AG04450 (cell line): ENCODE measurements around the gene FGF16. TPM values are rescaled to one million over a fixed set of nuclear protein-coding genes. Genes with fewer than 3 reads are reported as not detected.

ENCODE experiments used
- CTCF ChIA-PET: fragments of 300-600, 350-600 bp; formaldehyde crosslinking; extraction: SDS; loops from one replicate; lab custom pipeline; 2022; ENCODE audit warnings: antibody characterized with exemption, inconsistent platforms; lab: Charles Lee
- POLR2A ChIA-PET: fragments of 350-600 bp; formaldehyde crosslinking; extraction: SDS; loops from one replicate; lab custom pipeline; 2021; ENCODE audit warnings: antibody characterized with exemption, inconsistent platforms; lab: Yijun Ruan, JAX
- DNase-seq: peaks from one replicate; pipeline ENCODE4 v3.0.0-alpha.2; 2011; ENCODE audit warnings: low read depth, low spot score
- H3K27ac ChIP-seq: one replicate; pipeline ENCODE4 v1.5.1; 2012; ENCODE audit warnings: low read depth, low read length, control low read depth
- H3K27me3 ChIP-seq: one replicate; pipeline ENCODE4 v1.6.0; 2012; ENCODE audit warnings: low read length; ENCODE audit not compliant: control insufficient read depth, insufficient read depth
- H3K4me3 ChIP-seq: 2 replicates; pipeline ENCODE4 v1.5.1; 2011; ENCODE audit warnings: mild to moderate bottlenecking, low read depth, low read length, control low read depth
- H3K9me3 ChIP-seq: 2 replicates; pipeline ENCODE4 v1.5.1; 2012; ENCODE audit warnings: low read length; ENCODE audit not compliant: control insufficient read depth, insufficient read depth
- CTCF ChIP-seq: IDR thresholded peaks from 2 replicates; pipeline ENCODE4 v1.5.1; 2011; ENCODE audit warnings: low read depth, low read length, control low read depth, inconsistent platforms
- polyA plus RNA-seq: library from polyadenylated mRNA; depleted of rRNA; stranded (reverse); fragments of >200 nt; gene quantifications from 2 replicates; pipeline ENCODE4 v1.2.3, GENCODE V29; 2011

Gene FGF16
- polyA plus RNA-seq, 1 experiment, result not detected

DNA sequence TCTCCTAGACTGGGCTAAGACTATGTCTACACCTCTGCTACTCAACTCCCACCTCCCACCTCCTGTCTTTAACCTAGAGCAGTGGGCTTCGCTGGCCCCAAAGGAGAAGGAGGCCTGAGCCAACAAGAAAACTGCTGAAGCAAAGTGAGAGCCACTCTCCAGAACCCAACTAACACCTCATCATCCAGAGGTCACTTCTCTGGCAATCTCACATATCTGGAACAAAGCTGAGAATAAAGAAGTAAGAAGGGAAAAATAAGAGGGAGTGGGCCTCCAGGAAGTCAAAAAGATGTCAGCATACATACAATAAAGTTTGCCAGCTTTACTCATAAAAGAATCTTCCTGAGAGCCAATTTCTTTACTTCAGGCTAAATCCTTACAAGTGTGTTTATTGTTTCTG lies 18.6 kb upstream of the FGF16 start:
- Histone ChIP-seq H3K9me3 (no peaks in the 10 kb centered on the region), H3K4me3 (no peak overlapping the region), H3K27me3 (no peaks in the 10 kb centered on the region), H3K27ac (no peak overlapping the region)
- no peak for TF ChIP-seq CTCF
- CTCF ChIA-PET, result no interaction called here
- DNase-seq, result no peak
- POLR2A ChIA-PET, result no interaction called here

- Histone ChIP-seq H3K9me3 (no peaks in the 10 kb centered on the region), H3K4me3 (no peak overlapping the region), H3K27me3 (no peaks in the 10 kb centered on the region), H3K27ac (no peak overlapping the region)
- ChIA-PET POLR2A (no interaction called here), CTCF (no interaction called here)
- TF ChIP-seq CTCF, result no peak
- DNase-seq, result no peak
Observed at GRCh38 chrX:77431227-77431626, 16.0 kb upstream of the FGF16 start.

- ChIA-PET CTCF (interaction anchor here (1.0 to 1.4 kb wide), 2 partner anchors 10 to 12 kb away, joined by 3 to 7 read pairs; no protein-coding TSS in a partner anchor), POLR2A (interaction anchor here (0.7 kb wide), 1 partner anchor 26 kb away, joined by 3 read pairs; no protein-coding TSS in a partner anchor)
- DNase-seq, result no peak
Observed at GRCh38 chrX:77433001-77433400, 14.2 kb upstream of the FGF16 start.

DNA sequence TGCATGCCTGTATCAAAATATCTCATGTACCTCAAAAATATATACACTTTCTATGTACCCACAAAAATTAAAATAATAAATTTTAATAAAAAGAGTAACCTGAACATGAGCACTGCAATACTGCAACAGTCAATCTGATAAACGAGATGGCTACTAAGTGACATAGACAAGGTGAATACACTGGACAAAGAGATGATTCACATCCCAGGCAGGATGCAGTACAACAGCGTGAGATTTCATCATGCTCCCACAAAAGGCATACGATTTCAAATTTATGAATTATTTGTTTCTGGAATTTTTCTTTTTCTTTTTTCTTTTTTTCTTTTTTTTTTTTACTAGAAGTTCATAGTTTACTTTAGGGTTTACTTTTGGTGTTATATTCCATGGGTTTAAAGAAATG lies 12.2 kb upstream of the FGF16 start:
- CTCF ChIA-PET, result no interaction called here
- POLR2A ChIA-PET, result no interaction called here
- no peak for DNase-seq
- H3K9me3 ChIP-seq, result no peaks in the 10 kb centered on the region
- TF ChIP-seq CTCF, result no peak
- H3K27ac ChIP-seq, result no peak overlapping the region
- no peaks in the 10 kb centered on the region for H3K27me3 ChIP-seq
- no peak overlapping the region for H3K4me3 ChIP-seq

More at GRCh38 chrX:77433001-77433400, 14.2 kb upstream of the FGF16 start:
- no peak for TF ChIP-seq CTCF
- Histone ChIP-seq H3K9me3 (no peaks in the 10 kb centered on the region), H3K27ac (no peak overlapping the region), H3K27me3 (no peaks in the 10 kb centered on the region), H3K4me3 (no peak overlapping the region)

DNA sequence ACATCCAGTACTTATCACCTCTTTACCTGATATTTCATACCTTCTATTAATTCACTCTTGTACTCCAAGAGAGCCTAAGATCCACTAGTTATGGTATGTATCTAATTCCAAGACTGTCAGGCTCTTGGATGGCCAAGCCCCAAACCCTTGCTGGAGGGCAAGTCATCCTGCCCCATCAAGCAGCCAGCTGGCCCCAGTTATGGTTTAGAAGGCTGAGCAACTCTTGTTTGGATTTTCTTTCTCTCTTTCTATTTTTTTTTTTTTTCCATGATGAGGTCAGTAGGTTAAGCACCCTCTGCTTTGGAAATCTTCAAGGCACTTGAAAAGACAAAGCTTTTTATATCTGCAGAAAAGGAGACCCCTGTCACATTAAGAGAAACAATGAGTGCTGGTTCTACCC lies 10.9 kb upstream of the FGF16 start:
- CTCF ChIA-PET, result no interaction called here
- POLR2A ChIA-PET, result no interaction called here
- no peaks in the 10 kb centered on the region for H3K9me3 ChIP-seq
- H3K27ac ChIP-seq, result no peak overlapping the region
- DNase-seq, result no peak
- H3K4me3 ChIP-seq, result no peak overlapping the region
- TF ChIP-seq CTCF, result no peak
- H3K27me3 ChIP-seq, result no peaks in the 10 kb centered on the region
